GM23248 (cell line): ENCODE measurements around the gene PGPEP1. TPM values are rescaled to one million over a fixed set of nuclear protein-coding genes. Genes with fewer than 3 reads are reported as not detected.

Experiments
- DNase-seq: peaks from one replicate; pipeline ENCODE4 v3.0.0-alpha.2; 2015
- H2AFZ ChIP-seq: fragments of 200-600 bp; sonication (generic); 2 replicates; pipeline ENCODE4 v1.6.1; 2016; ENCODE audit warnings: antibody characterized with exemption
- H3F3A ChIP-seq: fragments of 200-600 bp; sonication (generic); 2 replicates; pipeline ENCODE4 v1.6.1; 2016; ENCODE audit warnings: mild to moderate bottlenecking, antibody characterized with exemption, mixed run types; ENCODE audit not compliant: insufficient read depth
- H3K27ac ChIP-seq: fragments of 200-600 bp; sonication (generic); 2 replicates; pipeline ENCODE4 v1.5.1; 2016; ENCODE audit warnings: mild to moderate bottlenecking
- H3K27me3 ChIP-seq: fragments of 200-600 bp; sonication (generic); replicated peaks from 2 replicates; pipeline ENCODE4 v1.6.1; 2016; ENCODE audit warnings: mild to moderate bottlenecking; ENCODE audit not compliant: insufficient read depth
- H3K36me3 ChIP-seq: fragments of 200-600 bp; sonication (generic); 2 replicates; pipeline ENCODE4 v1.6.1; 2016; ENCODE audit warnings: low read depth, mild to moderate bottlenecking
- H3K4me1 ChIP-seq: fragments of 200-600 bp; sonication (generic); 2 replicates; pipeline ENCODE4 v1.6.1; 2016; ENCODE audit warnings: mild to moderate bottlenecking; ENCODE audit not compliant: insufficient read depth
- H3K4me2 ChIP-seq: fragments of 200-600 bp; sonication (generic); one replicate; pipeline ENCODE4 v1.6.1; 2016; ENCODE audit warnings: mild to moderate bottlenecking; ENCODE audit not compliant: unreplicated experiment
- H3K4me3 ChIP-seq: fragments of 200-600 bp; sonication (generic); 2 replicates; pipeline ENCODE4 v1.5.1; 2016; ENCODE audit warnings: mild to moderate bottlenecking
- H3K79me2 ChIP-seq: fragments of 200-600 bp; sonication (generic); 2 replicates; pipeline ENCODE4 v1.6.1; 2016; ENCODE audit warnings: mild to moderate bottlenecking; ENCODE audit not compliant: insufficient read depth
- H3K9ac ChIP-seq: fragments of 200-600 bp; sonication (generic); 2 replicates; pipeline ENCODE4 v1.6.1; 2016; ENCODE audit warnings: mild to moderate bottlenecking
- H3K9me2 ChIP-seq: fragments of 200-600 bp; sonication (generic); 2 replicates; pipeline ENCODE4 v1.6.1; 2016; ENCODE audit warnings: mixed run types, mild to moderate bottlenecking, moderate library complexity; ENCODE audit not compliant: insufficient read depth
- H3K9me3 ChIP-seq: fragments of 200-600 bp; sonication (generic); one replicate; pipeline ENCODE4 v1.6.1; 2017; ENCODE audit warnings: low read depth
- H4K20me1 ChIP-seq: fragments of 200-600 bp; sonication (generic); 2 replicates; pipeline ENCODE4 v1.6.0; 2016; ENCODE audit not compliant: insufficient read depth
- EZH2 ChIP-seq: fragments of 200-600 bp; sonication (generic); IDR thresholded peaks from 2 replicates; pipeline ENCODE4 v1.6.1; 2018; ENCODE audit warnings: antibody characterized with exemption, mild to moderate bottlenecking; ENCODE audit not compliant: insufficient read depth, poor library complexity, severe bottlenecking
- EZH2phosphoT487 ChIP-seq: fragments of 200-600 bp; sonication (generic); IDR thresholded peaks from 2 replicates; pipeline ENCODE4 v1.6.1; 2018; ENCODE audit warnings: antibody characterized with exemption, moderate library complexity, mild to moderate bottlenecking, low read depth; ENCODE audit not compliant: insufficient read depth
- WGBS, 2 experiments: methylation state at CpG; one replicate each; pipeline ENCODE4 v1.1.6; 2015 to 2017; ENCODE audit warnings: low lambda C conversion rate in 2 of 2, low coverage in 1 of 2; ENCODE audit errors: missing lambda C conversion rate in 2 of 2; 5-methylcytosine and 5-hydroxymethylcytosine counted together
- in situ Hi-C: fragments of 300-500 bp; cut with MboI; formaldehyde crosslinking; loops from 2 replicates; pipeline ENCODE4 v1.15.0; 2020
- microRNA-seq: library from miRNA; unstranded; fragments of <30 nt; microRNA quantifications from one replicate; pipeline ENCODE4, GENCODE V29; 2016; ENCODE audit warnings: borderline number of aligned reads
- polyA plus RNA-seq: library from polyadenylated mRNA; unstranded; fragments of >200 nt; fragmentation: Nextera tagmentation; extraction: Ambion mirVana; gene quantifications from 2 replicates; pipeline ENCODE4 v1.2.1, GENCODE V29; 2016
- small RNA-seq: library from RNA; depleted of rRNA; stranded (forward); fragments of <200 nt; gene quantifications from one replicate; pipeline ENCODE3, GENCODE V24; 2014; ENCODE audit warnings: low read depth, low replicate concordance
- total RNA-seq: library from RNA; depleted of rRNA; stranded (reverse); fragments of >200 nt; shearing (Covaris generic); gene quantifications from 2 replicates; pipeline ENCODE4 v1.2.3, GENCODE V29; 2014; rRNA removed

PGPEP1 gene
- total and polyA plus RNA-seq, 2 experiments from 2014 or later = 12.0 to 14.5 TPM

DNA sequence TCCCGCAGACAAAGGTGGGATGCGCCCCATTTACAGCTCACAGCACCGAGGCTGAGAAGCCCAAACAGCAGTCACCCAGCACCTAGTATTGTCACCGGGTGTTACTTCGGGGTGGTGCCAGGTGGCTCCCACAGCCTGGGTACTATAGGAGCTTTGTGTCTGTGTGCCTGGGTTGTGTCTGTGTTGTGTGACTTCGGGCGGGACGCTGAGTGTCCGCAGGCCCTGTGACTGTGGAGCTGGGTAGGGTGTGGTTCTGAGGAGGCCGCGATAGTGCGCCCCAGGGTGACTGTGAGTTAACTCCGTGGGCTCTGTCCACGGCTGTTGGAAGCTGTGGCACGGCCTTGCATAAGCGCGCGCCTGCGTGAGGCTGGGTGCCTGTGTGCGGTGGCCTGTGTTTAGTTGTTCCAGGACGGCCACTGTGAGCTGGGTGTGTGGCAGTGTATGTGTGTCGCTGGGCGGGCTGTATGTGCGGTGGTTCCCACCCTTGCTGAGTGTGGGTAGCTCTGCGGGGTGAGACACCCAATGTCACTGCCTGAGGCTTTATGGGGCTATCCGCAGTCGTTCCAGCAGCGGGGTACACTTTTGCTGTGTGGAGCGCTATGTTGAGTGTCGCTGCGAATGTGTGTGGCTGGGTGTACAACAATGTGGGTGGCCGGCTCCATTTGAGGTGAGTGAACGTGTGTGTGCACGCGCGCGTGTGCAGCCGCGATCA is 78.2 kb downstream of the PGPEP1 start:
- in situ Hi-C loops = no loop called here
- H3K79me2 ChIP-seq = peaks cover 43% of the 10 kb centered on the region
- H4K20me1 ChIP-seq = no peaks in the 10 kb centered on the region
- WGBS, 2 experiments = 15 to 17% methylated on average over 33 to 35 of the region's 39 CpGs
- H3F3A ChIP-seq = peaks cover 27% of the 10 kb centered on the region
- H3K4me3 ChIP-seq = peak overlapping the region; percentile 73
- H2AFZ ChIP-seq = peak overlapping the region; percentile 75
- DNase-seq = peak; percentile 79
- peak overlapping the region; percentile 100 for H3K27ac ChIP-seq
- peak overlapping the region; percentile 80 for H3K4me2 ChIP-seq
- no peaks in the 10 kb centered on the region for H3K9me2 ChIP-seq
- H3K36me3 ChIP-seq = no peaks in the 10 kb centered on the region
- H3K9me3 ChIP-seq = no peaks in the 10 kb centered on the region
- no peaks in the 10 kb centered on the region for H3K27me3 ChIP-seq
- no peak for TF ChIP-seq EZH2phosphoT487
- TF ChIP-seq EZH2 = no peak
- H3K9ac ChIP-seq = peak overlapping the region; percentile 94
- peaks cover 52% of the 10 kb centered on the region for H3K4me1 ChIP-seq

DNA sequence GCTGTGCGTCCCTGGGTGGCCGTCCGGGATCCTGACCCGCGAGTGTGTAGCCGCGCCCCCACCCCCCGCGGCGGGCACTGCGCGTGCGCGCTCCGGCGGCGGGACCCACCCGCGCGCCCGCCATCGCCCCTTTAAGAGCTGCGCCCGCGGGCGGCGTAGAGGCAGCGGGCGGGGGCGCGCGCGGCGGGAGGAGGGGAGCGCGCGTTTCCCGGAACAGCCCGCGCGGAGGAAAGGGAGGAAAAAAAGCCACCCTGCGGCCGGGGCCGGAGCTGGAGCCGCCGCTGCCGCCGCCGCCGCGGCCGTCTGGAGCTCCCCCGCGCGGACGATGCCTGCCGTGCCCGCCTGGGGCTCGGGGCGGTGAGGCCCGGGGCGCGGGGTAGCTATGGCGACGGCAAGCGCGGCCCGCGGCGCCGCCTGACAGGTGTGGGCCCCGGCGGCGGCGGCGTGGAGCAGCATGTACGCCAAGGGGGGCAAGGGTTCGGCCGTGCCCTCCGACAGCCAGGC is 78.8 kb downstream of the PGPEP1 start, which contains the start of gene SSBP4:
TSS of gene SSBP4 (plus strand) at position 204 of the 504 bp plus-strand sequence. CDS start at position 455, 251 bp downstream.
- in situ Hi-C loops = no loop called here
- Histone ChIP-seq H3K9me2 (no peaks in the 10 kb centered on the region), H3K4me1 (peaks cover 52% of the 10 kb centered on the region)

More for the DNA sequence above, 78.8 kb downstream of the PGPEP1 start, which contains the start of gene SSBP4:
- no peak for TF ChIP-seq EZH2phosphoT487
- TF ChIP-seq EZH2 = no peak
- no peaks in the 10 kb centered on the region for H3K36me3 ChIP-seq
- peak within 1 kb of the TSS; percentile 75 for H2AFZ ChIP-seq
- H4K20me1 ChIP-seq = no peaks in the 10 kb centered on the region
- H3K27me3 ChIP-seq = no peaks in the 10 kb centered on the region
- peak within 1 kb of the TSS; percentile 73 for H3K4me3 ChIP-seq
- peaks cover 29% of the 10 kb centered on the region for H3F3A ChIP-seq
- peak within 1 kb of the TSS; percentile 94 for H3K9ac ChIP-seq
- peaks cover 49% of the 10 kb centered on the region for H3K79me2 ChIP-seq
- H3K9me3 ChIP-seq = no peaks in the 10 kb centered on the region
- peak within 1 kb of the TSS; percentile 100 for H3K27ac ChIP-seq
- peak within 1 kb of the TSS; percentile 80 for H3K4me2 ChIP-seq
- DNase-seq = peak; percentile 93
- 1 to 6% methylated on average over 35 to 61 of the region's 80 CpGs for WGBS, 2 experiments

Small RNAs within 50 kb of the gene (microRNA-seq; reads per million reads assigned to microRNA genes)
- not detected for gene MIR3189

Small RNAs within 50 kb of the gene (small RNA-seq; reads per million reads assigned to genes)
- gene MIR3189 (not detected), gene RN7SL513P (not detected)

Other genes with a start within 250 kb of the PGPEP1 start
- 3.2 and 3.8 TPM in 2 replicates for gene MAST3, start 242.8 kb upstream of the PGPEP1 start, total RNA-seq
- gene MAST3, start 242.8 kb upstream of the PGPEP1 start, polyA plus RNA-seq = 5.6 and 6.1 TPM in 2 replicates
- 29.2 and 48.9 TPM in 2 replicates for gene PIK3R2, start 187.4 kb upstream of the PGPEP1 start, total RNA-seq
- 1.5 and 1.6 TPM in 2 replicates for gene PIK3R2, start 187.4 kb upstream of the PGPEP1 start, polyA plus RNA-seq
- 0.86 and 15.9 TPM in 2 replicates for gene IFI30, start 166.8 kb upstream of the PGPEP1 start, total RNA-seq
- 10.3 and 14.3 TPM in 2 replicates for gene IFI30, start 166.8 kb upstream of the PGPEP1 start, polyA plus RNA-seq
- gene MPV17L2, start 147.4 kb upstream of the PGPEP1 start, total RNA-seq = 43.2 and 69.4 TPM in 2 replicates
- 21.0 and 22.4 TPM in 2 replicates for gene MPV17L2, start 147.4 kb upstream of the PGPEP1 start, polyA plus RNA-seq
- 1.4 and 1.8 TPM in 2 replicates for gene RAB3A, start 136.6 kb upstream of the PGPEP1 start, total RNA-seq
- gene RAB3A, start 136.6 kb upstream of the PGPEP1 start, polyA plus RNA-seq = 1.9 and 2.0 TPM in 2 replicates
- gene PDE4C, start 114.2 kb upstream of the PGPEP1 start, total RNA-seq = under 0.01 and 0.22 TPM in 2 replicates
- 0.40 and 1.0 TPM in 2 replicates for gene PDE4C, start 114.2 kb upstream of the PGPEP1 start, polyA plus RNA-seq
- gene IQCN, start 66.1 kb upstream of the PGPEP1 start, total RNA-seq = 0.11 and 0.25 TPM in 2 replicates
- 0.16 and 0.33 TPM in 2 replicates for gene IQCN, start 66.1 kb upstream of the PGPEP1 start, polyA plus RNA-seq
- 123 and 172 TPM in 2 replicates for gene JUND, start 59.0 kb upstream of the PGPEP1 start, total RNA-seq
- gene JUND, start 59.0 kb upstream of the PGPEP1 start, polyA plus RNA-seq = 15.3 and 17.9 TPM in 2 replicates
- gene LSM4, start 17.5 kb upstream of the PGPEP1 start, total RNA-seq = 167 and 203 TPM in 2 replicates
- 200 and 208 TPM in 2 replicates for gene LSM4, start 17.5 kb upstream of the PGPEP1 start, polyA plus RNA-seq
- 27.7 and 33.3 TPM in 2 replicates for gene GDF15, start 45.6 kb downstream of the PGPEP1 start, total RNA-seq
- 32.7 and 36.0 TPM in 2 replicates for gene GDF15, start 45.6 kb downstream of the PGPEP1 start, polyA plus RNA-seq
- not detected in 2 replicates for gene LRRC25, start 57.0 kb downstream of the PGPEP1 start, total RNA-seq
- gene LRRC25, start 57.0 kb downstream of the PGPEP1 start, polyA plus RNA-seq = not detected in 2 replicates
- 156 and 169 TPM in 2 replicates for gene SSBP4, start 78.8 kb downstream of the PGPEP1 start, total RNA-seq
- 46.5 and 46.9 TPM in 2 replicates for gene SSBP4, start 78.8 kb downstream of the PGPEP1 start, polyA plus RNA-seq
- 5.5 and 8.9 TPM in 2 replicates for gene ISYNA1, start 97.5 kb downstream of the PGPEP1 start, total RNA-seq
- gene ISYNA1, start 97.5 kb downstream of the PGPEP1 start, polyA plus RNA-seq = 12.3 and 17.2 TPM in 2 replicates
- gene ELL, start 181.5 kb downstream of the PGPEP1 start, total RNA-seq = 22.1 and 24.2 TPM in 2 replicates
- gene ELL, start 181.5 kb downstream of the PGPEP1 start, polyA plus RNA-seq = 16.4 and 17.1 TPM in 2 replicates
- gene FKBP8, start 203.0 kb downstream of the PGPEP1 start, total RNA-seq = 419 and 466 TPM in 2 replicates
- 195 and 208 TPM in 2 replicates for gene FKBP8, start 203.0 kb downstream of the PGPEP1 start, polyA plus RNA-seq
- gene KXD1, start 217.3 kb downstream of the PGPEP1 start, total RNA-seq = 91.2 and 110 TPM in 2 replicates
- 129 and 135 TPM in 2 replicates for gene KXD1, start 217.3 kb downstream of the PGPEP1 start, polyA plus RNA-seq
- gene UBA52, start 231.3 kb downstream of the PGPEP1 start, total RNA-seq = 647 and 755 TPM in 2 replicates
- gene UBA52, start 231.3 kb downstream of the PGPEP1 start, polyA plus RNA-seq = 708 and 711 TPM in 2 replicates
- gene REX1BD, start 248.2 kb downstream of the PGPEP1 start, total RNA-seq = 79.9 and 133 TPM in 2 replicates
- 103 and 105 TPM in 2 replicates for gene REX1BD, start 248.2 kb downstream of the PGPEP1 start, polyA plus RNA-seq